Measurements from ENCODE around the gene WNK3.

DNA sequence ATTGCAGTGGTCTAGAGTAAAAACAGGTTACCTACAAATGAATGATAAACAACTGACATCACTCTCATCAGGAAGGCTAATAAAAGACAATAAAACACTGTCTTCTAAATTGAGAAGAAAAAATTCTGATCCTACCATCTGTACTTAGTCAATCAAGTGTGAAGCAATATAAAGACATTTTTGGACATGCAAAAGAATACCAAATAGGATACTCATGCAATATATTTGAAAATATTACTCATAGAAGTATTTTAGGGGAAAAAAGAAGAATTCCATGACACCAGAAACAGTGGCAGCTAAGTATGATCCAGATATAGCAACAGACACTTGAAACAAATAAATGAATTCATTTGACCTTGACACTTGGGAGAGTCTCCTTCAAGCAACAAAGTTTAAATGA lies 111.0 kb downstream of the WNK3 start:
- TF ChIP-seq, protein P1, sequence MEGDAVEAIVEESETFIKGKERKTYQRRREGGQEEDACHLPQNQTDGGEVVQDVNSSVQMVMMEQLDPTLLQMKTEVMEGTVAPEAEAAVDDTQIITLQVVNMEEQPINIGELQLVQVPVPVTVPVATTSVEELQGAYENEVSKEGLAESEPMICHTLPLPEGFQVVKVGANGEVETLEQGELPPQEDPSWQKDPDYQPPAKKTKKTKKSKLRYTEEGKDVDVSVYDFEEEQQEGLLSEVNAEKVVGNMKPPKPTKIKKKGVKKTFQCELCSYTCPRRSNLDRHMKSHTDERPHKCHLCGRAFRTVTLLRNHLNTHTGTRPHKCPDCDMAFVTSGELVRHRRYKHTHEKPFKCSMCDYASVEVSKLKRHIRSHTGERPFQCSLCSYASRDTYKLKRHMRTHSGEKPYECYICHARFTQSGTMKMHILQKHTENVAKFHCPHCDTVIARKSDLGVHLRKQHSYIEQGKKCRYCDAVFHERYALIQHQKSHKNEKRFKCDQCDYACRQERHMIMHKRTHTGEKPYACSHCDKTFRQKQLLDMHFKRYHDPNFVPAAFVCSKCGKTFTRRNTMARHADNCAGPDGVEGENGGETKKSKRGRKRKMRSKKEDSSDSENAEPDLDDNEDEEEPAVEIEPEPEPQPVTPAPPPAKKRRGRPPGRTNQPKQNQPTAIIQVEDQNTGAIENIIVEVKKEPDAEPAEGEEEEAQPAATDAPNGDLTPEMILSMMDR (IDR thresholded peaks at IDR 0.05): no peak
- no peak for TF ChIP-seq POLR2A (IDR thresholded peaks at IDR 0.05)

Data from esophagus squamous epithelium (tissue), 4 donors.